CD4-positive, alpha-beta T cell (primary cell): ENCODE results near the gene PTOV1. TPM values are rescaled to one million over a fixed set of nuclear protein-coding genes. Genes with fewer than 3 reads are reported as not detected.

Experiments
- ATAC-seq: fragments of 200-7000 bp; cut with Tn5 transposase; one replicate; pipeline ENCODE4 v1.10.0; 2022; ENCODE audit warnings: mild to moderate bottlenecking; ENCODE audit not compliant: poor library complexity
- CTCF ChIA-PET: fragments of 350-600 bp; sonication (Branson Sonifier 250); formaldehyde crosslinking; loops from one replicate; lab custom pipeline; 2021; ENCODE audit warnings: antibody characterized with exemption, inconsistent platforms; lab: Charles Lee
- POLR2A ChIA-PET: fragments of 350-600 bp; sonication (Branson Sonifier 250); formaldehyde crosslinking; loops from one replicate; lab custom pipeline; 2021; ENCODE audit warnings: antibody characterized with exemption, inconsistent platforms; lab: Charles Lee
- DNase-seq, 14 experiments: peaks; one replicate each; pipeline ENCODE4 v3.0.0-alpha.2; 2013 to 2020; ENCODE audit warnings: mixed read lengths in 2 of 14
- H3K27ac ChIP-seq, 2 donors: one replicate each; pipeline versions ENCODE4 v1.5.1 to v1.7.0; 2013; ENCODE audit warnings: low read length in 2 of 2, low read depth in 1 of 2, mild to moderate bottlenecking in 1 of 2
- H3K27me3 ChIP-seq, 2 experiments: 1 replicate in 1 of 2; 2 replicates in 1 of 2; pipeline versions ENCODE4 v1.6.1 to v1.7.0; 2013; ENCODE audit warnings: low read length in 2 of 2, control low read depth in 1 of 2, mild to moderate bottlenecking in 1 of 2, moderate library complexity in 1 of 2; ENCODE audit not compliant: insufficient read depth in 2 of 2, control insufficient read depth in 1 of 2
- H3K36me3 ChIP-seq: one replicate; pipeline ENCODE4 v1.6.1; 2013; ENCODE audit warnings: low read length, control low read depth; ENCODE audit not compliant: insufficient read depth
- H3K4me1 ChIP-seq: one replicate; pipeline ENCODE4 v1.6.1; 2013; ENCODE audit warnings: low read length, control low read depth; ENCODE audit not compliant: insufficient read depth
- H3K4me3 ChIP-seq: one replicate; pipeline ENCODE4 v1.5.1; 2013; ENCODE audit warnings: mild to moderate bottlenecking, low read length, moderate library complexity
- H3K9me3 ChIP-seq, 2 experiments: 1 replicate in 1 of 2; 2 replicates in 1 of 2; pipeline versions ENCODE4 v1.6.1 to v1.7.0; 2013; ENCODE audit warnings: low read length in 2 of 2, mild to moderate bottlenecking in 2 of 2, control low read depth in 1 of 2, moderate library complexity in 1 of 2; ENCODE audit not compliant: control insufficient read depth in 1 of 2, insufficient read depth in 1 of 2
- H3K27ac Mint-ChIP-seq: one replicate; pipeline ENCODE4 v1.8.0; 2020; ENCODE audit warnings: mixed read lengths
- H3K27me3 Mint-ChIP-seq: one replicate; pipeline ENCODE4 v1.8.0; 2021; ENCODE audit warnings: mixed read lengths
- H3K36me3 Mint-ChIP-seq: one replicate; pipeline ENCODE4 v1.8.0; 2021; ENCODE audit warnings: low read depth, mixed read lengths
- H3K4me1 Mint-ChIP-seq: one replicate; pipeline ENCODE4 v1.8.0; 2021; ENCODE audit warnings: low read depth, mixed read lengths
- H3K4me3 Mint-ChIP-seq: one replicate; pipeline ENCODE4 v1.8.0; 2020; ENCODE audit warnings: mild to moderate bottlenecking, mixed read lengths
- H3K9me3 Mint-ChIP-seq: one replicate; pipeline ENCODE4 v1.8.0; 2020; ENCODE audit warnings: mixed read lengths
- CTCF ChIP-seq: fragments of 200-600 bp; IDR thresholded peaks from one replicate; pipeline ENCODE4 v1.8.0; 2022; ENCODE audit warnings: antibody characterized with exemption, mild to moderate bottlenecking
- intact Hi-C, 2 experiments: fragments of 100-400 bp; cut with DNase I in 1 of 2; cut with micrococcal nuclease in 1 of 2; formaldehyde crosslinking; loops; one replicate each; pipeline versions ENCODE4 v1.15.1 to v1.9.0; 2023 to 2025; cut with DNase I, micrococcal nuclease
- total RNA-seq, 174 experiments: library from RNA in 2 of 174; stranded (reverse) in 2 of 174; gene quantifications; one replicate each; pipeline ENCODE4 v1.2.3 and lab custom pipeline; 2021 to 2026

The PTOV1 gene
- total RNA-seq, 2 experiments from 2014 or later = 127 to 134 TPM

GRCh38 chr19:49814010-49814409, 36.9 kb upstream of the PTOV1 start:
- Mint-ChIP-seq H3K27me3 (no peaks in the 10 kb centered on the region), H3K4me1 (peaks cover 48% of the 10 kb centered on the region), H3K9me3 (no peaks in the 10 kb centered on the region), H3K27ac (peak overlapping the region; percentile 97), H3K36me3 (peaks cover 22% of the 10 kb centered on the region), H3K4me3 (peak overlapping the region; percentile 95)
- Histone ChIP-seq H3K9me3 (no peaks in the 10 kb centered on the region), H3K36me3 (no peaks in the 10 kb centered on the region), H3K4me1 (peaks cover 49% of the 10 kb centered on the region), H3K4me3 (peak overlapping the region; percentile 87), H3K27ac (peak overlapping the region; percentile 86 to 97), H3K27me3 (no peaks in the 10 kb centered on the region)
- ChIA-PET POLR2A (interaction anchor here (1.0 to 2.4 kb wide), 8 partner anchors 9 to 318 kb away, joined by 3 to 24 read pairs (median 14); partner anchors contain the start of genes AKT1S1, AP2A1, PNKP and PTOV1), CTCF (no interaction called here)
- no peak for TF ChIP-seq CTCF
- ATAC-seq (no peak), DNase-seq (peak in 1 of 14 experiments; percentile 32)
- intact Hi-C loops = loop anchor here (5.0 to 10.0 kb wide), 2 partner anchors 47 to 319 kb away; partner anchors contain the start of genes AP2A1 (in 1 of the 2) and RPS11 (in 1 of the 2)

GRCh38 chr19:49816590-49816989, 34.4 kb upstream of the PTOV1 start:
- no peaks in the 10 kb centered on the region for H3K9me3 ChIP-seq
- POLR2A ChIA-PET = interaction anchor here (2.6 kb wide), 1 partner anchor 52 kb away, joined by 14 read pairs; the partner anchor contains the start of gene PNKP
- H3K27ac Mint-ChIP-seq = peak overlapping the region; percentile 99
- H3K4me1 Mint-ChIP-seq = peaks cover 46% of the 10 kb centered on the region
- no peak for TF ChIP-seq CTCF
- H3K4me3 ChIP-seq = no peak overlapping the region
- intact Hi-C loops = loop anchor here (2.0 to 10.0 kb wide), 3 partner anchors 36 to 322 kb away; partner anchors contain the start of genes PTOV1 (in 1 of the 2) and RPS11 (in 1 of the 2)
- ATAC-seq = no peak
- H3K27me3 ChIP-seq = no peaks in the 10 kb centered on the region
- peaks cover 8% of the 10 kb centered on the region for H3K36me3 ChIP-seq
- H3K36me3 Mint-ChIP-seq = peaks cover 27% of the 10 kb centered on the region
- H3K4me1 ChIP-seq = peaks cover 45% of the 10 kb centered on the region
- DNase-seq = no peak
- H3K9me3 Mint-ChIP-seq = no peaks in the 10 kb centered on the region
- no peak overlapping the region for H3K4me3 Mint-ChIP-seq
- no peaks in the 10 kb centered on the region for H3K27me3 Mint-ChIP-seq
- H3K27ac ChIP-seq = peak overlapping the region in 1 of 2 donors; percentile 97
- CTCF ChIA-PET = no interaction called here

- Mint-ChIP-seq H3K4me3 (peak within 1 kb of the TSS; percentile 99), H3K9me3 (no peaks in the 10 kb centered on the region), H3K4me1 (peaks cover 35% of the 10 kb centered on the region), H3K36me3 (peaks cover 26% of the 10 kb centered on the region), H3K27ac (peak within 1 kb of the TSS; percentile 99), H3K27me3 (no peaks in the 10 kb centered on the region)
- ATAC-seq (peak; percentile 60), DNase-seq (peak; percentile 78 to 96 (median 86))
- peak within 1 kb of the TSS; percentile 96 to 97 for H3K27ac ChIP-seq
- peaks cover 11% of the 10 kb centered on the region for H3K36me3 ChIP-seq
- intact Hi-C loops = loop anchor here (2.0 to 10.0 kb wide), 5 partner anchors 34 to 323 kb away; partner anchors contain the start of genes ATF5 (in 1 of the 2), NUP62 (in 1 of the 2), PNKP (in 1 of the 2) and PTOV1 (in 1 of the 2)
- no peaks in the 10 kb centered on the region for H3K27me3 ChIP-seq
- peaks cover 34% of the 10 kb centered on the region for H3K4me1 ChIP-seq
- peak; percentile 38 for TF ChIP-seq CTCF
- H3K4me3 ChIP-seq = peak within 1 kb of the TSS; percentile 66
- ChIA-PET CTCF (no interaction called here), POLR2A (interaction anchor here (0.8 to 2.6 kb wide), 9 partner anchors 11 to 112 kb away, joined by 3 to 14 read pairs (median 5); partner anchors contain the start of genes AKT1S1, AP2A1, NUP62 and PNKP)
- no peaks in the 10 kb centered on the region for H3K9me3 ChIP-seq
Measured at GRCh38 chr19:49817964-49818648, 32.9 kb upstream of the PTOV1 start, which contains the start of gene MED25. TSS of gene MED25 (plus strand) at chr19:49818289. CDS start at chr19:49818342, 53 bp downstream.
